Activated CD8-positive, alpha-beta memory T cell treated with anti-CD3 and anti-CD28 coated beads, Interleukin-2, amount 50 U/mL, for 24 hours (primary cell): ENCODE results near the gene SEC24D.

Source experiments
- DNase-seq: peaks from one replicate; pipeline ENCODE4 v3.0.0-alpha.2; 2020; ENCODE audit errors: extremely low read depth

The SEC24D gene

DNA sequence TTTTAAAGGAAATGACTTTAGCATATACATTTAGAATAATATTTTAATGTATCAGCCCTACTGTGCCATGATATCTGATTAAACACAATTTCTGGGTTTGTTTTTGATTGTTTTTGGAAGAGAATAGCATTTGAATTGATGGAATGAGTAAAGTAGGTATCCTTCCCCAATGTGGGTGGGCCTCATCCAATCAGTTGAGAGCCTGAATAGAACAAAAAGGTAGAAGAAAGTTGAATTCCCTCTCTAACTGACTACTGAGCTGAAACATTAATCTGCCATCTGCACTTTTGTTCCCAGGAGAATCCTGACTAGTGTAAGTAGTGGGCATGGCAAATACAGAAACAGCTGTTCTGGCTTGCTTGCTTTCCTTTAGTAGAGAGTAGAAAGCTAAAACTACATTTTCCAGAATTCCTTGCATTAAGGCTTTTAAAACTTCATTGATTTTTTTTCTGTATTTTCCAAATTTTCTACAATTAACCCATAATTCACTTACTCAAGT, 9.7 kb upstream of the SEC24D start:
- DNase-seq, result no peak

DNA sequence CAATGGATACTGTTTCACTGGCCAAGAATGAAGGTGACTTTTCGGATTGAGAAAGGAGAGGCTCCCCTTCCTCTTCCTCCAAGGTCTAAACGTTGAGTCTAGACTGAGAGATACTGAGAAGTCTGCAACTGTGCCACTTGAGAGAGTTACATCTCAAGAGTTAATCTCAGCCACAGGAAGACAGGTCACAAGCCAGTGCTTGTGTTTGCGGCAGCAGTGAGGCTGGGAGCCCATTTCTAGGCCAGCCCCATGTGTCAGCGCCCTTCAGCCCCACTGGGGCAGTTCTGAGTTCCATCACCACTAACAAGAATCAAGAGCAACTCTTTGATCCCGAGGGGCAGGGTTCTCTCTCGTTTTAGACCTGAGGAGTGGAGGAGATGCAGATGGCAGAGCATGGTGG, 7.3 kb upstream of the SEC24D start:
- no peak for DNase-seq

DNA sequence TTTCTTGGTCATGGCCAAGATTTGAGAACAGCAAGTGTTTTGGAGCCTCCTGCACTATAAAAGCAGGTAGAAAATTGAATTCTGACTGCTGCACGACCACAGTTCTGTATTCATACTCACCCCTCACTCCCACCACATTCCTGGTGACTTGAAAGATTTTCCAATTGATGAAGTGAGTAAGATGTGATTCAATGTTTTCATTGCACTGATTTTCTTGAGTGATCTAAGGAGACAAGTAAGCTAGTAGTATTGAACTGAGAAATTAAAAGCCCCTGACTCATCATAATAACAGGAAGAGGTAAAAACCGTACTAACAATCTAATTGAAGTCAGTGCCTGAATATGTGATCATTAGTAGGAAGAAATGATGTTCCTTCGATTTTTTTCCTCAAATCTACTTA, 6.1 kb upstream of the SEC24D start:
- no peak for DNase-seq

DNA sequence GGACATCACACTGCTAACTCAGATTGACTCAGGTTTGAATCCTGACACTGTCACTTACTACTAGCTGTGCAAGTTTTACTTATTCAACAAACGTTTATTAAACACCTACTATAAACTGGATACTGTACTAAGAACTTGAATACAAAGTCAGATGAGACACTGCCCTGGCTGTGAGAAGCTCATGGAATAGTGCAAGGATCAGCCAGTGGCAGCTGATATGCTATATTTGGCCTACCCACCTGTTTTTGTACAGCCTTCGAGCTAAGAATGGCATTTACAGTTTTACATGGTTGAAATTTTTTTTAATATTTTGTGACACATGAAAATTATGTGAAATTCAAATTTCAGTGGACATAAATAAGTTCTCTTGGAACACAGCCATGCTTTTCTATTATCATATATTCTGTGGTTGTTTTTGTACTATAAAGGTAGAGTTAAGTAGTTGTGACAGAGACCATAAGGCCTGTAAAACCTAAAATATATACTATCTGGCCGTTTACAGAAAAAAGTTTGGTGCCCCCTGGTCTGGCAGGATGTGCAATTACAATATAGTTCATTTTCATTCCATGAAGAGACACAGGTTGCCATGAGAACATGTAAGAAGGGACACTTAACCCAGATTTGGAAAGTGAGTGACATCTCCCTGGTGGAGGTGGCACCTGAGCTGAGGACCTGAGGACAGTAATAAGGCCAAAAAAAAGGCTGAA, 3.4 kb upstream of the SEC24D start:
- DNase-seq, result no peak

DNA sequence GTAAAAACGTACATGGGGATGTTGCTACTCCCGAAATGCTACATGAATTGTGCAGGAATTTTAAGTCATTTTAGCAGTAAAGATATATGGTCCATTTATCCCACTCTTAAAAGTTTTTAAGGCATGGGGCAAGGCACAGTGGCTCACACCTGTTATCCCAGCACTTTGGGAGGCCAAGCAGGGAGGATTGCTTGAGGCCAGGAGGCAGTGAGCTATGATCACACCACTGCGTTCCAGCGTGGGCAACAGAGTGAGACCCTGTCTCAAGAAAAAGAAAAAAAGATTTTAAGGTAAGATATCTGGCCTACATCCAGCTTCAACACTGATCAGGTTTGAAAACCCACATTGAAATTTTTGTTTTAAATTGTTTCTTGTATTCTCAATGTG, 1.2 kb upstream of the SEC24D start:
- no peak for DNase-seq

DNA sequence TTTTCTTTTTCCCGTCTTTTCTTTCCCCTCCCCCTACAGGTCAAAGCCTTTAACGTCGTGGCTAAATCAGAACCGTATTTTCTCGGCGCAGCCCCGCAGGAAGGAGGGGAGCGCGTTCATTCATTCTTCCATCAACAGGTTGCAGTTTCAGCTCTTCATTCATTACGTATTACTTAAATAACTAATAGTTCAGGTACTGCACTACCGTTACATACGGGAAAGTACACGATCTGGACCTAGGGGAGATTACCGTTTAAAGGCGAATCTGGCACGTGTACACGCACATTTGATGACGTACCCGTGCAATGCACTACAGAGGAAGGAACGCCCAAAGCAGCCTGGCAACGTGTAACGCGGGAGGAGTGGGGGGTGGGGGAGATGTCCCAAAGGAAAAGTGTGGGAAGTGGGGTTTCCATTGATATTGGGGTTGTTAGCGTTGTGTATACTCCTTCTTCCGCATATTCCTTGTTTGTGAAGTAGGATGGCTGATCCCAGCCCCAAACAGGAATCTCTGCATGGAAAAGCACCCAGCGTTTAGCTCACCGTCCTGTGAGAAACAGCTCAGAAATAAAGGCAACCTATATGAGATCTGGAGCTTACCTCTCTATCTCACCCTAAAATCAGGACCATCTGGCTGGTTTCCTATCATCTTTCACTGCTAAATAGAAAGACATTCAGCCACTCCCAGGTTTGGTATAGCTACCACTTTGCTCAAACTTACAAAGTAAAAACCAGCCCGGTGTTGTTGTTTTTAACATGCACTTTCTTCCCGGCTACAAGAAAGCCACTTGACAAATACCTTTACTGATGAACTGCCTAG, 585 bp upstream of the SEC24D start:
- DNase-seq, result peak; percentile 5

DNA sequence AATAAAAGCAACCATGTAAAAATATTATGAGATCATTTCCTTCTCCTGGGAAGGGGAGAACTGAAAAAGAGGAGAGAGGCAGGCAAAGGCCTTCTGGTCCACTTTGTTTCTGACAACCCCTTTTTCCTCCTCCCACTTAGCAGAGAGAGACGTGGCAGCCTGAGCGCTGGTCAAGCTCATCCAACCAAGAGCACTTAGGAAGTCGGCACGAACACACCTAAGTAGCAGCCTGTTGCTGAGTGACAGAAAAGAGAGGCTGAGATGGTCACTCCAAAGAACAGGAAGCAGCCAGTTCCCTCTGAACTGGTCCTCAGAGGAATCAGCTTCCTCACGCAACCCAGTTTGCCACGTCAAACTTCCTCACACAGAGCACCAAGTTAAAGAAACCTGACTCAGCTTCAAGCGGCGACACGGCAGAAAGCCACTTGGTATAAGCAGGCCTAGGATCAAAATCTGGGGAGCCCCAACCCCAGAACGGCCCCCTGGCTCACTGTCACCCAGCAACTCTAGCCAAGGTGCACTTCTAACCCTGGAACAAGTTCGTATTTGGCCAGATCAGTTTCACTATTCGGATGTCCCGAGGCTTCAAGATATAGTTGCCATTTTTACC, 861 bp downstream of the SEC24D start:
- peak; percentile 8 for DNase-seq

DNA sequence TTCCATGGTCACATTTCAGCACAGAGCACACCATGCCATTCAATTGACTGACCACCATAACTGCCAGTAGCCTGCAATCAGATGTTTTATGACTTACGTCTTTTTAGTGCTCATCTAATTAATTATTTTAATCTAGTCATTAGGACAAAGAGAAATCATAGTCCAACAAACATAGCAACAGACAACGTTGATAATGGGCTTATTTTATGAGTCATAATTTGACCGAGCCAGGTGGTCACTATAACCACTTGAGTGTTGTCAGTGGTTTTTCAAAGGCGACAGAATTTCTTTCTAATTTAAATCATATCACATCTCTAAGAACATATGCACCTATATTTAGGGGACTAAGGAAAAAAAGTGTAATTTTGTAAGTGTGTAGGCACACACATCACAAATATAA, 1.9 kb downstream of the SEC24D start:
- DNase-seq, result no peak

DNA sequence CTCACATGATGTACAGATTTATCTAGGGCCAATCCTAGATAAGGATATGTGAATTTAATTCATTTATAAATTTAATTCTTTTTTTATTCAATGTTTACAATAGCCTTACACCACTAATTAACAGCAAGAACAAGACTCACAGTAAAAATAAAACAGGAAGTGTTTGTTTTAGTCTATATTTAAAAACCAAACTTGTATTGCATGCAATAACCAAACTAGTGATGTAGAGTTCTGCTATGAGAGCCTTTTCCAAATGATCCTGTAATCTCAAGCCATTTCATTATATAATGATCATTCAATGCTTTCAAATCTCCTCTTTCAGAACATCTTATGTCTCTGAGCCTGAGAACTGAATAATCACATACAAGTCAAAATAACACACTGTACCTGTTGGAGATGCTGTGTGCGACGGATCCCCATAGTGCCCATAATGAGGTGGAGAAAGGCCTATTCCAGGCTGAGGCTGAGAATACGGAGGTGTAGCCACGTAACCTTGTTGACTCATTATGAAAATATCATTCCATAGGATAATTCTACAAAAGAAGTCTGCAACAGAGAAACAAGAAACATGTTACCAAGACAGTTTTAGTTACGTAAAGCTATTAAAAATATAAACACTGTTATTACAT, 2.6 kb downstream of the SEC24D start:
- no peak for DNase-seq

DNA sequence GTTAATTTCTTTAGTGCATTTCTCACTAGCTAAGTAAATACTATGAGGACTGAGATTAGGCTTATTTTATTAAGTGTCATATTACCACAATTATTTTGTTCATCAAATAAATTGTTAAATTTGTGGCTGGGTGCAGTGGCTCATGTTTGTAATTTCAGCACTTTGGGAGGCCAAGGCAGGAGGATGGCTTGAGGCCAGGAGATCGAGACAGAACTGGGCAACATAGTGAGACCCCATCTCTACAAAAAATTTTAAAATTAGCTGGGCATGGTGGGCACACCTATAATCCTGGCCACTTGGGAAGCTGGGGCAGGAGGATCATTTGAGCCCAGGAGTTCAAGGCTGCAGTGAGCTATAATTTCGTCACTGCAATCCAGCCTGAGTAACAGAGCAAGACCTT, 6.8 kb downstream of the SEC24D start:
- DNase-seq, result no peak

DNA sequence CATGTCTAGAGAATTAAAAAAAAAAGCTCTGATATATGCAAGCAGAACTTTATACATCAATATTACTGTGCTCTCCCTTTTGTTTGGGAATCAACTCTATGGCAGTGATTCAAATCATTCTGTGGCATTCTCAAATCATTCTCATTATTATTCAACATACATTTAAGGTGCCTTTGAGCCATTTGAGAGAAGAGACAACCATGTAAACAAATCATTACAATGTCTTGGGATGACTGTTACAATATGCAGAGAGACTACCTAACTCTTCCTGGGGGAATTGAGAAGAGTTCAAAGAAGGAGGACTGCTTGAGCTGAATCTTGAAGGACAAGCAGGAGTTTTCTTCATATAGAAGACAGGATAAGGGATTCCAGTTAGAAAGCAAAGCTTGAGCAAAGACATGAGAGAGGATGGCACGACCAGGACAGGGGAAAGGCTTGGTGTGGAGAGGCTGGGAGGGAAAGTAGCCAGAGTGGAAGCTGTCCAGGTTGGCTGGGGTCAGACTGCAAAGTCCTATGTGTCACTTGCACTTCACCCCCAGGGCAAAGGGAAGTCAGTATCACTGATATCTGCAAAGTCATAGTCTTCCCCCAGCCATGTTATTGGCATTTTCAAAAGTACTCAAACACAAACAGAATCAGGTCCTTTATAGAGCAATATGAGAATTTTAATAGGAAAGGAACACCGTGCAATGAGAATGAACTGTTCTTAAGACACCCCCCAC, 9.0 kb downstream of the SEC24D start:
- no peak for DNase-seq

DNA sequence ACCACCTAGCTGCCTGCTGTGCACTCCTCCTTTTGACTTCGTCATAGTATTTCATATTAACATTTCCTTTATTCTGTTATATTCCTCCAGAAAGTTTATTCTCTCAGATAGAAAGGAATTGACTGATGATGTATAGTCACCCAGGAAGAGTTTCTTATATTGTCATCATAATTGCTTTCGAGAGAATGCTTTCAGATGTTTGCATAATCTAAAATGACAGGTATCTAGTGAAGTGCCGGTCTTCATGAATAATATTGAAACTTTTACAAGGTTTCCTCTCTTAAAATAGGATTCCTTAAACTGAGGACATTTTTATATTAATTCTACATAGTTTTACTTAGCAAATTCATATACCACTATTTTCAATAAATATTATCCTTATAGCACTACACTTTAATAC, 10.1 kb downstream of the SEC24D start:
- no peak for DNase-seq

DNA sequence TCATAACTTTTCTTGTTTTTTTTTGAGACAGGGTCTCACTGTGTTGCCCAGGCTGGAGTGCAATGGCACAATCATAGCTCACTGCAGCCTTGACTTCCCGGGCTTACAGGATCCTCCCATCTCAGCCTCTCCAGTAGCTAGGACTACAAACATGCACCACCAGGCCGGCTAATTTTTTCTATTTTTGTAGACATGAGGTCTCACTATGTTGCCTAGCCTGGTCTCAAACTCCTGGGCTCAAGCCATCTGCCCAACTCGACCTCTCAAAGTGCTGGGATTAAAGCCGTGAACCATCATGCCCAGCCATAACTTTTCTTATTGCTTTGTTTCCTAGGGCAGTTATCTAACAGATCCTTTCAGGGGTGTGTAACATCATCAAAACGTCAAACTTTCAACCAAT, 11.8 kb downstream of the SEC24D start:
- no peak for DNase-seq

DNA sequence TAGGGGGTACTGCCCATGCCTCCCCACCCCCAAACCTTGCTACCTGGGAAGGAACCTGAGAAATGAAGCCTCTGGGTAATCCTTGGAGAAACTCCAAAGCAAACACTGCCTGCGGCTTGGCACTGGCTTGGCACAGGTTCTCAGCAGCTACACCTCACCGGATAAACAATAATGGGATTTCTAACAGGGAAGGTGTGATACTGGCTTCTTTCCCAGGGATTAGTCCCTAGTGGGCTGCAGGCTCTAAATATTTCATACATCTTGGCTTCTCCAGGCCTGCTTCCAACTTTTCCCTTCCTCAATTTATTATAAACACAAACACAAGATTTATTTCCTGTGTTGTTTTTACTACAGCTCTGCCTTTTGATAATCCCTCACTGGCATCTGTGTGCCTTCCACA, 12.5 kb downstream of the SEC24D start:
- DNase-seq, result no peak

DNA sequence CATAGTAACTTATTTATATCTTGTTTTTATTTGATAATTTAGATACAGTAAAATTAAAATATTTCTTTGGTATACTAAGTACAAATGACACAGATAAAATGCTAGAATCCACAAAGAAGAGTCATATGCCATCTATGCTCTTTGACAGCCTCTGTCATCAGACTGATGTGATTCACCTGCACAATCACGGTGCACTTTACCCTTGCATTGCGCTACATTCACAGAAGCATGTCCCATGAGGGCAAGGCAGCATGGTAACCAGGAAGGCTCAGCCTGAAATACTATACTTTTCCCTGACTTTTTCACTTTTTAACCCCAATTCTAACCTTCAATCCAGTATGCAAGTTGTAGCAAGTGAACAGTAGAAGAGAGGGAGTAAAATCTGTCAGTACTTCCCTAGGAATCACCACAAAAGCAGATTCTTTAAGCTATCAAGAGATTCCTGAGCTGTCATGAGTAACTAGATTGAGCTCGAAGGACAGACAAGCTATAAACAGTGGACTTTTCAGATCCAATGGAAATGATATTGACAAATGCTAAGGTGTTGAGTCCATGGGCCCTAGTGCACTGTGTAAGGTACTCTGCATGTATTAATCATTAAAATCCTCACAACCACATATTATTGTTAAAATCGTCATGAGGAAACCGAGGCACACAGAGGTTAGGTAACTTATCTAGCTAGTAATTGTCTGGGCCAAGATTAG, 14.2 kb downstream of the SEC24D start:
- DNase-seq, result no peak

DNA sequence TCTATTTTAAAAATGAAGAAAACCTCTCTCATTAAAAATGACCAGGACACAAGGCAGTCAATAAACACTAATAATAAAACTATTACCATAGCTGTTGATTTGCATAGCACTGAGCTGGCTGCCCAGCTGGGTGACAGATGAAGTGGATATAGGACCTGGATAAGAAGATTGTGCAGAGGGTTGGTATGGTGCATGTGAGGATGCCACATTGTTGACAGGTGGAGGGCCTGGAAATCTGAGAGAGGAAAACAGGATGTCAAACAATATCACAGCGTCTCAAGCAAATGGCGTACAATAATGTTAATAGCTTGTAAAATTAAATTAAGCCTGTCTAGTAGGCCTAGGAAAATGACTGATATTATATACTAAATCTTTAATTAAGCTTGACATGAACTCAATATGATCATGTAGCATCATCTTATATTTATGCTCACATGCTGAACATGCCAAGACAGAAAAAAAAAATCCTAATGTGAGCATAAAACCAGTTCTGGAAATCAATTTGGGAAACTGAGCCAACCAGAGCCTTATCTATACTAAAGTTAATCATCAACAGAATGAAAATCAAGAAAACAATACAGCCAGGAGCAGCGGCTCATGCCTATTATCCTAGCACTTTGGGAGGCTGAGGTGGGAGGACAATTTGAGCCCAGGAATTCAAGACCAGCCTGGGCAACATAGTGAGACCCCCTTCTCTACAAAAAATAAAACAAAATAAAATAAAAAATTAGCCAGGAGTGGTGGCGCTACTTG, 18.6 kb downstream of the SEC24D start:
- DNase-seq, result no peak

DNA sequence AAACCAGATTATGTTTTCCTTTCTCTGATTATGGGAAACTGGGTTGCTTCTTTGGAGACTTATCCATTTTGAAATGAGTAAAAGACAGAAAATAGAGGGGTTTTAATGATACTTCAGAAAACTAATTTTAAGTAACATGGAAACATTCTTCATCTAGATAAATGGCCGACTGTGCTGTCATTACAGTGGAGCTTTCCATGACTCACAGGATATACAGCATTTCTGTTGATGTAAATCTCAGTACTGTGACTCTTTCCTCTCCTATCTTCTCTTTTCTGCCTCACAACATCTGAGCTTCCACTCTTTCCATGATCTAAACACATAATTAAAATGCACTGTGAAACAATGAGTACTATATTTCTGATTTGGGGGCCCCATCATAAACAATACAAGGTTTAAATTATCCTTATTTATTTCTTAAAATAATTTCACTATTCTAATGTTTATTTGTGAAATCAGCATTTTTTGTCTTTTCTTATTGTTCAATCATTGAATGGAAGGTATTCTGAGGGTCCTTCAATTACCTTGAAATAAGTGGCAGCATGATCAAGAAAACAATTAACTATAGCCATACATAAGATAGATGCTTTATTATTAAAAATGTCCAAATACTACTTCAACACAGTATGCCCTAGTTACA, 19.3 kb downstream of the SEC24D start:
- no peak for DNase-seq

DNA sequence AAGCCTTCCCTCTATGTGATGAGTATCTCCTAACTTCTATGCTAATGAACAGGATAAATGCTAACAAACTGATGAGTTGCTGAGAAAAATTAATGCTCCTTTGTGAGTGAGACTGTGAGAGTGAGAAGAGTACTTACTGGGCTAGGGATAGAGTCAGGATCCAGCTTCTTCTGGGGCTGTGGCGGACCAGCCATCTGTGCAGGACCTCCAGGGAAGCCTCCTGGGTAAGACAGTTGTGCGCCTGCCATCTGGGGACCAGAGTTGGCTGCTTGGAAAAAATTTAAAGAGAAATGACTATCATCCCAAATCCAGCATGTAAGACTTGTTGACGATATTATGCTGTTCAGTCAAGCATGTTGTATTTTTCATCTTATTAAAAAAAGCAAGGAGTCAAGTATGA, 21.0 kb downstream of the SEC24D start:
- DNase-seq, result no peak

DNA sequence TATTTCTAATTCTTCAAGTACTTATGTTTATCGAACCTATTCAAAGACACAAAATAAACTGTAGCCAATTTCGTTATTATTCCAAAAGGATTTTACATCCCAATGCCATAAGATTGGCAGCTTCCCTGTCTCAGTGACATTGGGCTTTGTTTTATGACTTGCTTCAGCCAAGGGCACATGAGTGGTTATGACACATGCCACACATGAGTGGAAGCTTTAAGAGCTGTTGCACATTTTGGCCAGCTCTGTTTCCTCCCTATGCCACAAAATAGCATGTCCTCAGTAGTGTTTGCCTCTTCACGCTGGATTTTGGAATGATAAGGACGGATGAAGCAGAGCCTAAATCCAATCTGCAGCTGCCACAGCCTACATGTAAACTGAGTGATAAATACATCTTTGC, 21.9 kb downstream of the SEC24D start:
- no peak for DNase-seq

DNA sequence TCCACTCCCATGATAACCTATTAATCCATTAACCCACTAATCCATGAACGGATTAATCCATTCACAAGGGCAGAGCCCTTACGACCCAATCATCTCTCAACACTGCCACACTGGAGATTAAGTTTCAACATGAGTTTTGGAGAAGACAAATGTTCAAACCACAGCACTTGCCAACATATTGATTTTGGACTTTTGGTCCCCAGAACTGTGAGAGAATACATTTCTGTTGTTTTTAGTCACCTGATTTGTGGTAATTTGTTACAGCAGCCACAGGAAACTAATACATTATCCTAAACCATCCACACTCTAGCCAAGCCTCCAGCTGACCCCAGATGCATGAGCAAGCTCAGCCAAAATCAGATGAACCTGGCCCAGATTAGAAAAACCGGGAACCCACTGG, 22.4 kb downstream of the SEC24D start:
- DNase-seq, result no peak
